Neuronal stem cell (in vitro differentiated cells): Measurements from ENCODE around the gene NCS1. TPM values are rescaled to one million over a fixed set of nuclear protein-coding genes. Genes with fewer than 3 reads are reported as not detected.
A peak's percentile ranks its signal among the peaks of the same experiment; 100 is the strongest.

Experiments used
- DNase-seq: peaks from one replicate; pipeline ENCODE4 v3.0.0-alpha.2; 2013; ENCODE audit warnings: low spot score
- H2AFZ ChIP-seq: one replicate; pipeline ENCODE4 v1.6.1; 2013; ENCODE audit warnings: mild to moderate bottlenecking, low read length, inconsistent platforms
- H2AK5ac ChIP-seq: 2 replicates; pipeline ENCODE4 v1.6.1; 2013; ENCODE audit warnings: low read depth, mild to moderate bottlenecking, inconsistent platforms, low read length, moderate library complexity, mixed read lengths
- H2BK120ac ChIP-seq: 2 replicates; pipeline ENCODE4 v1.6.1; 2013; ENCODE audit warnings: low read depth, mild to moderate bottlenecking, inconsistent platforms, low read length, moderate library complexity, mixed read lengths
- H2BK12ac ChIP-seq: one replicate; pipeline ENCODE4 v1.6.1; 2013; ENCODE audit warnings: low read length, inconsistent platforms
- H2BK15ac ChIP-seq: 2 replicates; pipeline ENCODE4 v1.6.1; 2013; ENCODE audit warnings: mild to moderate bottlenecking, low read length, inconsistent platforms, mixed read lengths
- H2BK5ac ChIP-seq: one replicate; pipeline ENCODE4 v1.6.1; 2013; ENCODE audit warnings: inconsistent platforms, mild to moderate bottlenecking, low read length, moderate library complexity
- H3K14ac ChIP-seq: one replicate; pipeline ENCODE4 v1.6.1; 2013; ENCODE audit warnings: low read length, inconsistent platforms
- H3K18ac ChIP-seq: 2 replicates; pipeline ENCODE4 v1.6.1; 2013; ENCODE audit warnings: low read length, inconsistent platforms
- H3K23ac ChIP-seq: 2 replicates; pipeline ENCODE4 v1.6.1; 2013; ENCODE audit warnings: low read depth, mild to moderate bottlenecking, mixed read lengths, low read length, inconsistent platforms; ENCODE audit not compliant: poor library complexity
- H3K27ac ChIP-seq: replicated peaks from 3 replicates; pipeline ENCODE4 v1.5.1; 2013; ENCODE audit warnings: low read length, inconsistent platforms
- H3K27me3 ChIP-seq, 3 experiments: 2 replicates each; pipeline ENCODE4 v1.6.1; 2013; ENCODE audit warnings: low read length in 3 of 3, mild to moderate bottlenecking in 2 of 3, inconsistent platforms in 1 of 3, low read depth in 1 of 3, mixed read lengths in 1 of 3, moderate library complexity in 1 of 3; ENCODE audit not compliant: control insufficient read depth in 3 of 3, insufficient read depth in 3 of 3
- H3K36me3 ChIP-seq, 2 donors: replicated peaks in 1 of 2; 2 replicates each; pipeline ENCODE4 v1.6.1; 2013; ENCODE audit warnings: low read length in 2 of 2; ENCODE audit not compliant: control insufficient read depth in 2 of 2, insufficient read depth in 2 of 2
- H3K4ac ChIP-seq: 2 replicates; pipeline ENCODE4 v1.6.1; 2013; ENCODE audit warnings: inconsistent platforms, mild to moderate bottlenecking, low read length, moderate library complexity
- H3K4me1 ChIP-seq, 2 donors: 1 replicate in 1 of 2; 2 replicates in 1 of 2; pipeline ENCODE4 v1.6.1; 2013; ENCODE audit warnings: low read length in 2 of 2, low read depth in 1 of 2; ENCODE audit not compliant: control insufficient read depth in 2 of 2, insufficient read depth in 1 of 2
- H3K4me2 ChIP-seq: one replicate; pipeline ENCODE4 v1.6.1; 2013; ENCODE audit warnings: mild to moderate bottlenecking, low read length, inconsistent platforms; ENCODE audit not compliant: insufficient read depth, poor library complexity, severe bottlenecking
- H3K4me3 ChIP-seq, 2 donors: 2 replicates each; pipeline ENCODE4 v1.5.1; 2013; ENCODE audit warnings: low read length in 2 of 2, mild to moderate bottlenecking in 2 of 2, inconsistent platforms in 1 of 2, moderate library complexity in 1 of 2
- H3K79me1 ChIP-seq: one replicate; pipeline ENCODE4 v1.6.1; 2013; ENCODE audit warnings: low read depth, mild to moderate bottlenecking, inconsistent platforms, low read length, moderate library complexity
- H3K9ac ChIP-seq: one replicate; pipeline ENCODE4 v1.6.1; 2013; ENCODE audit warnings: mild to moderate bottlenecking, low read depth, low read length, inconsistent platforms; ENCODE audit not compliant: poor library complexity
- H3K9me3 ChIP-seq, 2 donors: replicated peaks in 1 of 2; 2 replicates each; pipeline versions ENCODE3 to v1.6.1; 2013; ENCODE audit warnings: low read length in 2 of 2, mild to moderate bottlenecking in 2 of 2, inconsistent platforms in 1 of 2, low read depth in 1 of 2, mixed read lengths in 1 of 2, moderate library complexity in 1 of 2; ENCODE audit not compliant: control insufficient read depth in 2 of 2, insufficient read depth in 1 of 2
- H4K8ac ChIP-seq: one replicate; pipeline ENCODE4 v1.6.1; 2013; ENCODE audit warnings: low read depth, mild to moderate bottlenecking, inconsistent platforms, low read length, moderate library complexity
- H4K91ac ChIP-seq: one replicate; pipeline ENCODE4 v1.6.1; 2013; ENCODE audit warnings: low read length, low read depth, mild to moderate bottlenecking, inconsistent platforms; ENCODE audit not compliant: poor library complexity
- WGBS, 2 donors: extraction: QIAGEN DNeasy Blood & Tissue Kit; methylation state at CpG; one replicate each; pipeline ENCODE4 v1.1.7; 2013; ENCODE audit warnings: missing lambda C conversion rate in 2 of 2, mixed read lengths in 1 of 2; ENCODE audit not compliant: insufficient read length in 2 of 2, insufficient replicate concordance in 1 of 2; ENCODE audit errors: extremely low coverage in 2 of 2; 5-methylcytosine and 5-hydroxymethylcytosine counted together
- polyA plus RNA-seq, 2 experiments: library from polyadenylated mRNA; stranded (reverse); fragments of 200-250 nt; gene quantifications; one replicate each; pipeline ENCODE4 v1.2.3, GENCODE V29; 2013

The NCS1 gene
- polyA plus RNA-seq (2013, experiment 1 of 2): 36.7 TPM
- 36.1 TPM for polyA plus RNA-seq (2013, experiment 2 of 2)

- Histone ChIP-seq H2BK12ac (peak within 1 kb of the TSS; percentile 68), H3K36me3 (peaks cover 3 to 6% of the 10 kb centered on the region in 2 donors), H4K91ac (no peak within 1 kb of the TSS), H2BK5ac (peak within 1 kb of the TSS; percentile 92), H2BK15ac (peak within 1 kb of the TSS; percentile 98), H2BK120ac (peak within 1 kb of the TSS; percentile 63), H3K18ac (peak within 1 kb of the TSS; percentile 97), H3K4me2 (peak within 1 kb of the TSS; percentile 99), H2AFZ (peak within 1 kb of the TSS; percentile 95), H3K4me1 (peaks cover 10 to 26% of the 10 kb centered on the region in 2 donors), H2AK5ac (peak within 1 kb of the TSS; percentile 94), H3K14ac (peak within 1 kb of the TSS; percentile 92), H3K9ac (peak within 1 kb of the TSS; percentile 91), H3K27ac (no peak within 1 kb of the TSS), H4K8ac (no peak within 1 kb of the TSS), H3K4ac (peak within 1 kb of the TSS; percentile 91), H3K27me3 (peaks cover 0 to 15% (median 0%) of the 10 kb centered on the region in 3 experiments), H3K9me3 (peaks cover 0 to 2% of the 10 kb centered on the region in 2 donors), H3K4me3 (peak within 1 kb of the TSS; percentile 59 to 82), H3K23ac (peak within 1 kb of the TSS; percentile 29), H3K79me1 (peaks cover 18% of the 10 kb centered on the region)
- WGBS, 2 donors: no CpG with 5 or more reads among the region's 101 CpGs
- DNase-seq: peak; percentile 59
These were observed at the start of gene NCS1 for GRCh38 chr9:130172161-130172857. NCS1 (plus strand) TSS chr9:130172404; CDS start chr9:130172664, 260 bp downstream.

DNA sequence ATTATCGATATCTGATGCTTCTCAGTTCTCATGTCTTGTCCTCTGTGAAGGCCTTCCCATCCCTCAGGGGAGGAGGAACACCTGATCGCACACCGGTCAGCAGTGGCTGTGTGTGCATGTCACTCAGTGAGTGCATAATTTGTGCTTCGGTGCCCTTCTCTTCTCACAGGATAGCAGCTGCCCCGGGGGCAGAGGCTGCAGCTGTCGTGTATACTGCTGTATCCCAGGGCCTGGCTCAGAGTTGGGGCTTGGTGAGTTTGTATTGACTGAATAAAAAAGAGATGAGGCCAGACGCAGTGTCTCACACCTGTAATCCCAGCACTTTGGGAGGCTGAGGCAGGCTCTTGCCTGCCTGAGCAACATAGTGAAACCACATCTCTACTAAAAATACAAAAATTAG lies 49.7 kb upstream of the NCS1 start:
- Histone ChIP-seq H3K18ac (no peak overlapping the region), H3K36me3 (peaks cover 13 to 63% of the 10 kb centered on the region in 2 donors), H3K9me3 (peaks cover 0 to 1% of the 10 kb centered on the region in 2 donors), H3K9ac (no peak overlapping the region), H2BK15ac (no peak overlapping the region), H2BK120ac (no peak overlapping the region), H4K8ac (no peak overlapping the region), H2BK12ac (no peak overlapping the region), H2AK5ac (no peak overlapping the region), H3K4me2 (no peak overlapping the region), H3K27me3 (no peaks in the 10 kb centered on the region), H3K4me1 (peaks cover 5 to 19% of the 10 kb centered on the region in 2 donors), H2AFZ (no peak overlapping the region), H3K4ac (no peak overlapping the region), H3K27ac (no peak overlapping the region), H3K23ac (peak overlapping the region; percentile 4), H3K14ac (no peak overlapping the region), H3K4me3 (no peak overlapping the region), H4K91ac (no peak overlapping the region), H2BK5ac (no peak overlapping the region), H3K79me1 (peaks cover 2% of the 10 kb centered on the region)
- no CpG with 5 or more reads among the region's 7 CpGs for WGBS, 2 donors
- DNase-seq: no peak

DNA sequence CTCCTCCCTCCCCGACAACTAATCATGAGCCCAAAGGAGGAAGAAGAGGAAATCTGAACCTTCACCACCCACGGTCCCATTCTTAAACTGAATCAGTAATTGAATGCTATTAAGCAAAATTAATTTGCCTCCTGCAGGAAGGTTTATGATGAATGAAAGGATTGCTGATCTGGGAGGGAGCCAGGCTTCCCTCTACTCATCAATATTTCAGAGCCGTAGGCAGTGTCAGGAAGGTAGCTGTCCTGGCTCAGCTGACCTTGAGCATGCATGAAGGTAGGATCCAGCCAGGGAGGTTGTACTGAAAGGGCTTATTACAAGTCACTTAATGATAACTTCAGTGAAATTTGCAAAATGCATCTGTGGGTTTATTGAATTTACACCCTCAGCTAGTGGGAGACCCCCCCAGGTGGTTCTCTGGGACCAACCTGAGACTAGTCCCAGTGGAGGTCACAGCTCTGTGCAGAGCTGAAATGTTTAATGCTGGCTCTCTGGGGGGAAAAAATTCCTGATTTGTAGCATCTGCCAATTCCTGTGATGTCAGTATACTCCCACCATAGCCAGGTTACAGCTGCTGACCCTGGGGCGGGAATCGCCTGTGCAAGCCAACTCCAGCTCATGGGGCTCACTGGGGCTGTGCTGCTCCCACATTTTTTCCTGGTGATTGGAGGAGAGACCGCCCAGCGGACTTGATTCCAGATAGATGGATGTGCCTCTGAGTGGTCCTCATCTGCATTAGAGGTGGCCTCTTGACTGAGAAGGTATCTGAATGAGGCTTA lies 47.9 kb upstream of the NCS1 start:
- Histone ChIP-seq H2BK12ac (no peak overlapping the region), H2AFZ (no peak overlapping the region), H2BK120ac (no peak overlapping the region), H2AK5ac (no peak overlapping the region), H3K9ac (no peak overlapping the region), H3K79me1 (peaks cover 2% of the 10 kb centered on the region), H4K91ac (no peak overlapping the region), H3K4me1 (peaks cover 5 to 7% of the 10 kb centered on the region in 2 donors), H2BK15ac (no peak overlapping the region), H3K9me3 (peaks cover 0 to 1% of the 10 kb centered on the region in 2 donors), H4K8ac (no peak overlapping the region), H3K4ac (no peak overlapping the region), H3K14ac (no peak overlapping the region), H3K4me2 (no peak overlapping the region), H3K23ac (no peak overlapping the region), H3K18ac (no peak overlapping the region), H2BK5ac (no peak overlapping the region), H3K4me3 (no peak overlapping the region), H3K27me3 (no peaks in the 10 kb centered on the region), H3K36me3 (peaks cover 17 to 72% of the 10 kb centered on the region in 2 donors), H3K27ac (no peak overlapping the region)
- DNase-seq: no peak
- WGBS, 2 donors: no CpG with 5 or more reads among the region's 7 CpGs
